ENCODE data around the gene VCAM1. TPM values are rescaled to one million over a fixed set of nuclear protein-coding genes. Genes with fewer than 3 reads are reported as not detected.
A peak's percentile ranks its signal among the peaks of the same experiment; 100 is the strongest.
"Not testable (repeated sequence)": the region's sequence is repeated elsewhere in the genome, so short reads cannot be mapped to it uniquely, and the experiment has no call there.

The VCAM1 gene
- total RNA-seq, 6 experiments from 2014 or later, result not detected

DNA sequence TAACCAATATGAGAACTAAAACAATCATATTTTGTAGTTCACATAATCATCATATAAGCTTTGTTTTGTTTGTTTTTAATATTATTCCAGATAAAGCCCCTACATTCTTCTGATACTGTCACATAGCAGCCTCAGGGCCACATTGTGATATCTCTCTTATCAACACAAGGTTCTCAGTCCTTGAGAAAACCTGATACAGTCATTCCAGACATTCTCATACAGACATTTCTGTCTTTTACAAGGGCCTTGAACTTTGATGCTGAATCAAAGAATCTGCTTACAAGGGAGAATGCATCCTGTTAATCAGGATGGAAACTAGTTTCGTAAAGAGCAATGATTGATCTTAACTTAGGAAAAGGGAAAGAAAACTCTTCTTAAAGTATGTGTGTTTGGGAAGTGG lies 12.7 kb upstream of the VCAM1 start:
- no peak for DNase-seq
- Mint-ChIP-seq H3K36me3 (ENCODE audit: low read depth) (no peaks in the 10 kb centered on the region; the same call in 1 of the 2 replicates), H3K27me3 (ENCODE audit: insufficient read depth) (peaks cover 1% of the 10 kb centered on the region; the same call in 1 of the 2 replicates), H3K4me3 (no peak overlapping the region), H3K27ac (no peak overlapping the region), H3K4me1 (ENCODE audit: low read depth) (peaks cover 5% of the 10 kb centered on the region; the same call in 1 of the 2 replicates), H3K9me3 (no peaks in the 10 kb centered on the region)
- no peak for TF ChIP-seq CTCF (IDR thresholded peaks at IDR 0.05)

- Mint-ChIP-seq H3K27me3 (ENCODE audit: insufficient read depth) (peaks cover 3% of the 10 kb centered on the region; the same call in 1 of the 2 replicates), H3K27ac (no peak overlapping the region), H3K4me3 (no peak overlapping the region), H3K36me3 (ENCODE audit: low read depth) (no peaks in the 10 kb centered on the region; the same call in 1 of the 2 replicates), H3K4me1 (ENCODE audit: low read depth) (peaks cover 5% of the 10 kb centered on the region; the same call in 1 of the 2 replicates), H3K9me3 (no peaks in the 10 kb centered on the region)
- no peak for TF ChIP-seq CTCF (IDR thresholded peaks at IDR 0.05)
- DNase-seq, result no peak
Observed at GRCh38 chr1:100708476-100709062, 11.0 kb upstream of the VCAM1 start.

GRCh38 chr1:100710906-100711682 lies 8.4 kb upstream of the VCAM1 start:
- Mint-ChIP-seq H3K4me1 (ENCODE audit: low read depth) (peaks cover 5% of the 10 kb centered on the region; the same call in 1 of the 2 replicates), H3K9me3 (no peaks in the 10 kb centered on the region), H3K27ac (no peak overlapping the region), H3K4me3 (no peak overlapping the region), H3K36me3 (ENCODE audit: low read depth) (no peaks in the 10 kb centered on the region; the same call in 1 of the 2 replicates), H3K27me3 (ENCODE audit: insufficient read depth) (peaks cover 3% of the 10 kb centered on the region; the same call in 1 of the 2 replicates)
- DNase-seq, result peak; percentile 16
- no peak for TF ChIP-seq CTCF (IDR thresholded peaks at IDR 0.05)

- H3K27me3 Mint-ChIP-seq (ENCODE audit: insufficient read depth); DNase-seq; H3K36me3 Mint-ChIP-seq (ENCODE audit: low read depth); H3K27ac Mint-ChIP-seq; H3K4me3 Mint-ChIP-seq; H3K9me3 Mint-ChIP-seq; H3K4me1 Mint-ChIP-seq (ENCODE audit: low read depth): not testable (repeated sequence)
Observed at GRCh38 chr1:100713027-100713426, 6.5 kb upstream of the VCAM1 start.

GRCh38 chr1:100713626-100714025 lies 5.9 kb upstream of the VCAM1 start:
- H3K27ac Mint-ChIP-seq, result no peak overlapping the region
- H3K36me3 Mint-ChIP-seq (ENCODE audit: low read depth), result no peaks in the 10 kb centered on the region; the same call in 1 of the 2 replicates
- no peak overlapping the region for H3K4me3 Mint-ChIP-seq
- H3K4me1 Mint-ChIP-seq (ENCODE audit: low read depth), result peaks cover 5% of the 10 kb centered on the region; the same call in 1 of the 2 replicates
- H3K27me3 Mint-ChIP-seq (ENCODE audit: insufficient read depth), result peaks cover 3% of the 10 kb centered on the region; the same call in 1 of the 2 replicates
- H3K9me3 Mint-ChIP-seq, result no peaks in the 10 kb centered on the region
- TF ChIP-seq CTCF (IDR thresholded peaks at IDR 0.05), result no peak
- no peak for DNase-seq

DNA sequence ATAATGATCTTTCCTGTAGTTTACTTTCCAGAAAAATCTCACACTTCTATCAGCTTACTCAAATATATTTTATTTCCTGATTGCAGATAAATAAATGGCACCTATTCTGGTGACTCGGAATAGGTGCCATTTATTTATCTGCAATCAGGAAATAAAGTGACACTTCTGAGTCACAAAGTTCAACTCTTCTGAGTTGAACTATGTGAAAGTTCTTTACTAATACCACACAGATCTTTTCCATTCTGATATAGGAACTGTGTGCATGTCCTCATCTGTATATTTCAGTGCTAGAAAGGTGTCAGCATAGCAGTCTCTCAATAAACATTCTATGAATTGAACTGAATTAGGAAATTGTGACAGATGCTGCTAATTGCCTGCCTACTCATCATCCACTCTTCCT lies 4.9 kb upstream of the VCAM1 start:
- Mint-ChIP-seq H3K4me1 (ENCODE audit: low read depth) (peaks cover 5% of the 10 kb centered on the region; the same call in 1 of the 2 replicates), H3K9me3 (no peaks in the 10 kb centered on the region), H3K27ac (no peak overlapping the region), H3K27me3 (ENCODE audit: insufficient read depth) (peaks cover 3% of the 10 kb centered on the region; the same call in 1 of the 2 replicates), H3K4me3 (no peak overlapping the region), H3K36me3 (ENCODE audit: low read depth) (no peaks in the 10 kb centered on the region; the same call in 1 of the 2 replicates)
- no peak for DNase-seq
- TF ChIP-seq CTCF (IDR thresholded peaks at IDR 0.05), result no peak
